HepG2 (cell line): ENCODE data around the gene GRAMD1A.

Source experiments
- EP300 ChIP-seq, 3 experiments: sonication (generic) in 1 of 3; formaldehyde crosslinking in 1 of 3; IDR thresholded peaks; 2 replicates each; pipeline versions ENCODE4 v1.5.1 to v1.6.1; 2011 to 2020; ENCODE audit warnings: low read depth in 2 of 3, low read length in 2 of 3, borderline replicate concordance in 1 of 3, improper control_type of control experiment in 1 of 3, mild to moderate bottlenecking in 1 of 3, missing genetic modification reagents in 1 of 3, moderate library complexity in 1 of 3
- EZH2 ChIP-seq: conservative IDR thresholded peaks from 2 replicates; pipeline ENCODE4 v1.6.1; 2012; ENCODE audit warnings: mild to moderate bottlenecking, low read depth, low read length, moderate library complexity
- HIVEP1 ChIP-seq: sonication (generic); formaldehyde crosslinking; IDR thresholded peaks from 2 replicates; pipeline ENCODE4 v1.4.0; 2020; ENCODE audit warnings: mild to moderate bottlenecking, missing genetic modification reagents
- HNF4A ChIP-seq: sonication (generic); formaldehyde crosslinking; IDR thresholded peaks from 2 replicates; pipeline ENCODE4 v1.4.0; 2020; ENCODE audit warnings: missing genetic modification reagents
- HOXA7 ChIP-seq: sonication (generic); formaldehyde crosslinking; IDR thresholded peaks from 2 replicates; pipeline ENCODE4 v1.8.1; 2022; ENCODE audit warnings: mild to moderate bottlenecking, missing genetic modification reagents, moderate library complexity
- MYC ChIP-seq: sonication (generic); formaldehyde crosslinking; IDR thresholded peaks from 2 replicates; pipeline ENCODE4 v1.9.0; 2021; ENCODE audit warnings: missing genetic modification reagents, borderline replicate concordance
- PBX3 ChIP-seq: sonication (generic); formaldehyde crosslinking; IDR thresholded peaks from 2 replicates; pipeline ENCODE4 v1.8.1; 2023; ENCODE audit warnings: missing genetic modification reagents, inconsistent platforms, borderline replicate concordance
- SKI ChIP-seq: fragments of 450-650 bp; IDR thresholded peaks from one replicate; pipeline ENCODE4 v1.6.1; 2018; ENCODE audit warnings: mild to moderate bottlenecking; ENCODE audit not compliant: partially characterized antibody
- SNAPC2 ChIP-seq: sonication (generic); formaldehyde crosslinking; IDR thresholded peaks from 2 replicates; pipeline ENCODE4 v1.8.1; 2022; ENCODE audit warnings: mild to moderate bottlenecking, missing genetic modification reagents
- XRCC5 ChIP-seq: fragments of 200-400 bp; formaldehyde crosslinking; optimal IDR thresholded peaks from 2 replicates; pipeline ENCODE3; 2017; ENCODE audit warnings: mild to moderate bottlenecking, low read length
- ZFAT ChIP-seq: sonication (generic); formaldehyde crosslinking; conservative IDR thresholded peaks from 2 replicates; pipeline ENCODE4 v1.8.1; 2023; ENCODE audit warnings: missing genetic modification reagents, inconsistent platforms
- ZNF569 ChIP-seq: sonication (generic); formaldehyde crosslinking; IDR thresholded peaks from 2 replicates; pipeline ENCODE4 v1.5.0; 2020; ENCODE audit warnings: mild to moderate bottlenecking, missing genetic modification reagents, moderate library complexity, borderline replicate concordance
- ZNF614 ChIP-seq: IDR thresholded peaks from 2 replicates; pipeline ENCODE4 v1.6.1; 2018; ENCODE audit warnings: missing biosample characterization, missing genetic modification reagents, inconsistent platforms, borderline replicate concordance
- ZNF639 ChIP-seq: conservative IDR thresholded peaks from 2 replicates; pipeline ENCODE4 v1.6.1; 2018; ENCODE audit warnings: missing genetic modification reagents

- TF ChIP-seq MYC (CRISPR knock-in tag) (no peak), ZNF569 (CRISPR knock-in tag) (no peak), HNF4A (CRISPR knock-in tag) (no peak), HIVEP1 (no peak), XRCC5 (no peak), EZH2 (no peak), HOXA7 (CRISPR knock-in tag) (no peak), EP300 (IDR thresholded peaks at IDR 0.05; ENCODE audit: low read depth in 2 of 2, low read length in 2 of 2) (no peak), EP300 (CRISPR knock-in tag; IDR thresholded peaks at IDR 0.05; ENCODE audit: borderline replicate concordance) (no peak), SNAPC2 (no peak), ZNF614 (CRISPR knock-in tag) (no peak), SKI (no peak), PBX3 (CRISPR knock-in tag) (no peak), ZFAT (no peak), ZNF639 (CRISPR knock-in tag) (no peak)
These were observed 17.8 kb upstream of the GRAMD1A start for GRCh38 chr19:34982275-34982674.
